ENCODE data around the gene ANGEL2.
"Not testable (repeated sequence)": the region's sequence is repeated elsewhere in the genome, so short reads cannot be mapped to it uniquely, and the experiment has no call there.

ANGEL2 gene

DNA sequence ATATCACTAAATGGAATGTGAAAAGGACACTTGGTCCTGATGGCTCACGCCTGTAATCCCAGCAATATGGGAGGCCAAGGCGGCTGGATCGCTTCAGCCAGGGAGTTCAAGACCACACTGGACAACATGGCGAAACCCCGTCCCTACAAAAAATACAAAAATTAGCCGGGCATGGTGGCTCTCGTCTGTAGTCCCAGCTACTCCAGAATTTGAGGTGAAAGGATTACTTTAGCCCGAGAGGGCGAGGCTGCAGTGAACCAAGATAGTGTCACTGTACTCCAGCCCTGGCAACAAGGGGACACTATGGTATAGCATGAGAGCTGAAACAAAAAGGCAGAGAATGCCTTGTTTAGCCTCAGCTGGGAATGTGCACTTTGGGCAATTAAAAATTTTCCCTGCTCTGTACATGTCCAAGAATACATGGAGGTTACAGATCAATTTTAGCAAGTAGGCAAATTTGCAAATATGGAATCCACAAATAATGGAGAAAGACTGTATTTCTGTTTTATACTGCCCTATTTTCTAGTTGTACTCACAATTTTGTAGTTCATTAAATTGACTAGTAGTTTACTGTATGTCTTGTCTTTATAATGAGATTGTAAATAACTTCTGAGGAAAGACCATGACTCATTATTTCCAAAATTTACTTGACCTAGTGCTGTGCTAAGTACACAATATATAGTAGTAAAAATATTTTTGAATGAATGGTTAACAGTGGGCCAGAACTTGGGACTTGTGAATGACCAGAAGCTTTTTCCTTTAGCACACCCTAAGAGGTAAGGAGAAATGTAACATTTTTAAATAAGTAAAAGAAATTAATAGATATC lies 2.0 kb upstream of the ANGEL2 start:
- no peak for DNase-seq

DNA sequence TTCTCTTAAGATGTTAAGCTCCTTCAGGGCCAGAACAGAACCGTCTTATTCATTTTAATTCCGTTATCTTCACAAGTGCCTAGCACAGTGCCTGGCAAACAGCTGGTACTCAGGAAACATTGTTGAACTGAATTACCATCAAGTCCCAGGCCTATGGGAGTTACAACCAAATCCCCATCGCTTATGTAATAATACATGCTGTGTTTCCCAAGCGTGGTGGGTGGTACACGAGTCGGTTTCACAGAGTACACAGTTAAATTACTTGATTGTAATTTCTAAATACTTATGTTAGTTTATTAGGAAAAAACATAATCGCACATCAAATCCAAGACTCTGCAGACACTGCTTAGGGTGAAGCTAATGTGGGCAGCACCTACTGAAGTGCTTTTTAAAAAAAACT lies 1.0 kb downstream of the ANGEL2 start:
- DNase-seq: no peak

DNA sequence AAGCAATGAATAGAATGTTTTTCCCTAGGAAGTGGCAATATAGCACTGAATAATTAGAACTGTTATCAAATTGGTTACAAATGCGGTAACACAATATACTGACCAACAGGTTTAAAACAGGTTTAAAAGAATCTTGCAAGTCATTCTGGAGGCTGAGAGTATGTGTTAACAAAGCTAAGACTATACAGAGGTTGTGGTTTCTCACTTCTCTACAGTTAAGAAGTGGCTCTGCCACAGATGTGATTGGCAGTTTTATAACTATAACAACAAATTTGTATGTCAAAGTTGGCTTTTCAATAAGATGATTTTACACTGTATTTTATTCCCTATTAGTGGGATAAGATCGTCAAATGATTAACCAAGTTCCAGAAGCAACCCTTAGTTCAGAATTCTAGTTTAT lies 7.1 kb downstream of the ANGEL2 start:
- no peak for DNase-seq

DNA sequence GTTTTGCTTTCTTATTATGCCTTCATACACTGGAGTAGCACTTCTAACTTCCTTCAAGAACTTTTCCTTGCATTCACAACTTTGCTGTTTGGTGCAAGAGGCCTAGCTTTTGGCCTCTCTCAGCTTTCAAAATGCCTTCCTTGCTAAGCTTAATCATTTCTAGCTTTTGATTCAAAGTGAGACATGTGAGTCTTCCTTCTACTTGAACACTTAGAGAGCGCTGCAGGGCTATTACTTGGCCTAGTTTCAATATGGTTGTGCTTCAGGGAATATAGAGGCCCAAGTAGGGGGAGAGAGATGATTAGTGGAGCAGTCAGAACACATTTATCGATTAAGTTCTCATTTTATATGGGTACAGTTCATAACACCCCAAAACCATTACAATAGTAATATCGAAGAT lies 12.4 kb downstream of the ANGEL2 start:
- no peak for DNase-seq

DNA sequence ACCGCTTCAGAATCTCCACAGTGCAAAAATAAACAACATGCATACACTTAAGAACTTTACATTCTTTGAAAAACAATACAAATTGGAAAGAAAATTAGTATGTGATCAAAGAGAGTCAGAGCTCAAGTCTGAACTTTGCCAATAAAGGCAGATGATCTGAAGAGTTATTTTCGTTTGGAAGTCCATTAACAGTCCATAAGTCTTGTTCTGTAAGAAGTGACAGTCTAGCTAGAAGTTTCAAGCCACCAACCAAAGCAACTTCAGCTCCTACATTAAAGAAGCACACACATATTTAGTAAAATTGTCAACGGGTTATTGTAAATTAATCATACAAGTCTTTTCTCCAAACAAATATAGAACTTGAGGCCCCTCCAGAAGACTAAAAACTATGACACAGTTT lies 20.7 kb downstream of the ANGEL2 start:
- no peak for DNase-seq

DNA sequence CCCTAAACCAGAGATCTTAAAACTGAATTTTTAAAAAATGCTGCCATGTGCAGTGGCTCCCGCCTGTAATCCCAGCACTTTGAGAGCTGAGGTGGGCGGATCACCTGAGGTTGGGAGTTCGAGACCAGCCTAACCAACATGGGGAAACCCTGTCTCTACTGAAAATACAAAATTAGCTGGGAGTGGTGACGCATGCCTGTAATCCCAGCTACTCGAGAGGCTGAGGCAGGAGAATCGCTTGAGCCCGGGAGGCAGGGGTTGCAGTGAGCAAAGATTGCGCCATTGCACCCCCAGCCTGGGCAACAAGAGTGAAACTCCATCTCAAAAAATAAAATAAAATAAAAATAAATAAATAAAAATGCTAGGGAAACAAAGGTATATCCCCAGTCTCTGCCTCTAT lies 21.7 kb downstream of the ANGEL2 start:
- not testable (repeated sequence) for DNase-seq

DNA sequence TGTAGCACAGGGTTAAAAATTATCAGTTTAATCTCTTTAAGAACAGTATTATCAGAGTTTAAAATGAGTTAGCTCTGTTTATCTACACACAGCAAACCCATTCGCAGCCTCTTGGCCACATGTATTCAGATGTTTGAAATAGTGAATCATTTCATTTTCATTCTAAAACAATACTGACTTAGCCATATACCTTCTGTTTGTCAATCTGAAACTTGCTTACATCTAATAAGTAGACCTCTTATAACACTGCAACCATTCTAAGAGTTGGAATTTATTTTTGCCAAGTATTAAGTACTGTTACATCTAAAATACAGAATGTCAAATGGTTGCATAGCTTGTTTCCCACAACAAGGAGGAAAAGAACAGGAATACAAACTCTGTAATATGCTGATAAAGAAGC lies 25.4 kb downstream of the ANGEL2 start:
- DNase-seq: no peak

DNA sequence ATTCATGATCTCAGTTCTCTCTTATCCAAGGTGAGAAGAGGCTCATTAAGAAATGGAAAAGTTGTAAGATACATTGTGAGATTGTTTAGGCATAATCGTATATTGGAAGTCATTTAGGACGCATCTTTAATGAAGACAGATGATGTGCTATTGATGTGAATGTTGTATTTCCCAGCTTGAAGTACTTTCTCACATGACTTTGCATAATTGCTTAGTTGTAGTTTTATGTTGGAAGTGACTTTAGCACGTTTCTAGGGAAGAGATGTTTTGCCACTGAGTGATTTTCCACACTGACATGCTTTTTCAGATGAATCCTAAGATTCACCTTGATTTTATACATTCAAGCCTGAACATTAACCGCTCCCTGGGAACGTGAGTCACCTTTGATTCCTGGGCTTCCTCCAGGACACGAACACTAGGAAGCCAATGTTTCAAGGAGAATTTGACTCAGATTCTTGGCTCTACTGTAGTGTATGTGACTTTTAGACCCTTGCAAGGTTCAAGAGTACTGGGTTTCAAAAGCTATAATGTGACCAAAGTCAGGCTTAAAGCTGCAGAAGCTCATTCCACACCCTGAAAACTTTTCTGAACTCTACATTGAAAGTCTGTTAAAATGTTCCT lies 27.9 kb downstream of the ANGEL2 start:
- no peak for DNase-seq

DNA sequence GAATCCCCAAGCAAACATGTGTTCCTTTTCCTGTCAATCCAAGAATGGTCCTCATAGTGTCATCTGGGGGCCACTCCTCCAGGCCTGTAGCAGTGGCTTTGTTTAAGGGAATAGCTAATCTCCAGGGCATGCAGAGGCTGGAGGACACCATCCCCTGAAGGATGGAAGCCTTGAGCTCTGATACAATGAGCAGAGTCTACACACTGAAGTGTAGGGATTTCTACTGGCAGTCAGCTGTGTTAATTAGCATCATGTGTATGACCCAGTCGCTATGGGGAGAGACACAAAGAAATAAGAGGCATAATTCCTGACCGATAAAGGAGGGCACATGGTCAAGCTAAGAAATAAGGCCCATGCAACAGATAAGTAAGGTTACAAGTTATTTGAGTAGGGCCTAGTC lies 29.1 kb downstream of the ANGEL2 start:
- no peak for DNase-seq

DNA sequence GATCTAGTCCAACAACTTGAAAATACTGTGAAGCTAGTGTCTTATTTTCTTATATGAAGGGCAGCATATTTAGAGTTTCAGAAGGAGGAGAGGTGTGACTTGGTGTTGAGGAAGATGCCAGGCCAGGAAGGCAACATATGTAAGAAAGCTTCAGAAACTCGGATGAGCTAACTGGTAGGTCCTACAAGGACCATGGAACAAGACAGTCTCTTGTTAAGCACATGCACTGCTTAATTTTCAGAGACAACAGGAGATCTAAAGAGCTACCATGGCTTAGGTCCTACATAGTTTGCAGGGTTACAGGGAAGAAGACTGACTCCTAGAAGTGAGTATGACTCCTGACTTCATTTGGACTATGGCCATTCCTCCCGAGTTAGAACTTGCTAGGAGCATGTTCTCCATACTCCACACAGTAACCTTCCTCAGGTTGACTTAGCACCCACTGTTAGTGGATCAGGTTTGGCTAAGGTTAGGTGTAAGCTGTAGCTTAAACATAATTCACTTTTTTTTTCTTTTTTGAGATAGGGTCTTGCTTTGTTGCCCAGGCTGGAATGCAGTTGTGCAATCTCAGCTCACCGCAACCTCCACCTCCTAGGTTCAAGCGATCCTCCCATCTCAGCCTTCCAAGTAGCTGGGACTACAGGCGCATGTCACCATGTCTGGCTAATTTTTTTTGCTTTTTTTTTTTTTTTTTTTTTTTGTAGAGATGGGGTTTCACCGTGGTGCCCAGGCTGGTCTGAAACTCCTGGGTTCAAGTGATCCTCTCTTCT lies 31.0 kb downstream of the ANGEL2 start:
- no peak for DNase-seq

DNA sequence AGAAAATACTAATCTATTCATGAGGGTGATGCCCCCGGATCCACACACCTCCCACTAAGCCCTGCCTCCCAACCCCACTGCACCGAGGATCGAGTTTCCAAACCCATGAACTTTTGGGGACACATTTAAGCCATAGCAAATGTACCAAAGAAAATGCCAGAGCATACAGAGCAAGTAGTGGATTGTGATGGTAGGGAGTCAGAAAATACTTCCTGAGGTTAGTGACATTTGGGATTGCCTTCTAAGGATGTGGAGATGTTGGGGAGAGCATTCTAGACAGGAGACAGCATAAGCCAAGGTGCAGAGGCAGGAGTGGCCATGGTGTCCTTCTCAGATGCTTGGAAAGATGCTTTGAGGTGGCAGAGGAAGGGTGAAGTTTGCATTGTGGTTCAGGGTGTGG lies 32.2 kb downstream of the ANGEL2 start:
- no peak for DNase-seq

DNA sequence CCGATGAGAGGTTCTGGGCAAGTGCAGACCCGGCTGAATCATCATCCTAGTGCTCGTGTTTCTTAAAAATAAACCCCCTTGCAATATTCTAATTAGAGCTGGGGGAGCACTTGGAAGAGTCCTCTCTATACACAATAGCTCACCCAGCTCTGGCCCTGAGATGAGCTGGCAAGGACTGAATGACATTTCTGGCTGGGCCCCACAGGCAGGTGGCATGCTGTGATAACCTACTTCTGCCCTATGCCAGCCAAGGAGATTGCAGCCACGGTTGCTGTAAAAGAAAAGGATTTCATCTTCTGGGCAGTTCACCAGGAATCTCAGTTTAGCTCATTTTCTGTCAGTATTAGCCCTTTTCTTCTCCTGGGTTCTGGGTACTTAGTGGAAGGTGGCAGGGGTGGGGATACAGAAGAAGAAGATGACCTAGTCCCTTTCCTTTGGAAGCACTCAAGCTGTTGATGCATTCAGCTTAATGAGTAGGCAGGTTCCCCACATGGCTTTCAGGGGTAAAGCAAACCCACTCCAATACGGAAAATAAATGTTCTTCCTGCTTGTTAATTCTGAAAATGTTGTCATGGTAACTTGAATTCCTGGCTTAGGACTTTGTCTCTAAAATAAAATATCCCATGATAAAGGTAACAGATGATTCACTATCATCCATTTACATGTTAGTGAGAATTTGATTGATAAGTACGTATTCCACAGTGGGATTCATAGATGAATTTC lies 33.1 kb downstream of the ANGEL2 start:
- no peak for DNase-seq

DNA sequence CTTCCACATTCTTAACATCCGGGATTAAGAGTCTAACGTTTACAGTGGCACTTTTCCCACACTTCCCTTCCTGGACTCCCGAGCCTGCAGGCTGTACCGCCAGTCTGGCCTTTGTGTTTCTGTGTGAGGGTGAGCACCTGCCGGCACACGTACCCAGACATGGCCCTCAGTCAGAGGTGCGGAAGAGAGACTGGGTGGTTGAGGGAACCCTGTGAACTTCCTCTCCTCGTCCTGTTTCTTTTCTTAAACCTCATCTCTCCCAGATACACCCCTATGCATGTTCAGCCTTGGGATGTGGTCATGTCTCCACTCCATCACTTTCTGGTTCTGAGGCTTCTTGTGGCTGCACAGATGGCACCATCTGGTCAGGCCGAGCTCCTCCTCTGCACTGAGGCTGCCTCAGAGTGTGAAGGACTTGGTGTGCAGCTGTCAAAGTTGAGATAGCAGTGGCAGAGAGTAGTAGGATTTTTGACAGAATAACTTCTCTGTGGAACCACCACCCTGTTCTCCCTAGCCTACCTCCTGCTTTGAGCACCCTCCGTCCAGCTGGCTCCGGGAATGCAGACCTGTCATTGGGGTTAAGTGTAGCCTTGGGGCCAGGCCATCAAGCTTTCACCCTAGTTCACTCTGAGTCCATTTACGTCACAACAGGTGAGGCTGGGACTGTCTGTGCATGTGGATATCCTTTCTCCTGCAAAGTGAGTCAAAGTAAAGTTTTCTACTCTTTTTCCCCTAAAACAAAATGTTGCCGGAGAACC lies 33.9 kb downstream of the ANGEL2 start:
- no peak for DNase-seq

DNA sequence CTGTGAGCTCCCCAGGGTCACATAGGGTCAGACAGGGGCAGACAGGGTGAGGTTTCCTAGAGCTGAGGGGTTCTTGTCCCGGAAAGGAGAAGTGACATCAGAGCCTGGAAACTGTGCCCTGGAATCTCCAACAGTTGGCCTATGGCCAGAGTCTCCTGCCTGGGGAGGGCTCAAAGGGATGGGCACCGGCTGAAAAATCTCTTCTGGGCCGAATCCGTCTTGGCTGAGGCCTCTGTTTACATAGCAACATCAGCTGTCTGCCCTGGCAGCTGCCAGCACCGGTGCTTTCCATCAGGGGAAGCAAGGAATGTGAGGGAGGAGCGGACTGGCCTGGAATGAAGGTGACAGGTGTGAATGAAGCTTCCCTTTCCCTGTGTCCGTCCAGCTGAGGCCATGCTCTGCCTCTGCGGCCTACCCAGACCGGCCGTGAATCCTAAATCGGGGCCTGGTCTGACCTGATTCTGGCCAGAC lies 34.6 kb downstream of the ANGEL2 start:
- no peak for DNase-seq

DNA sequence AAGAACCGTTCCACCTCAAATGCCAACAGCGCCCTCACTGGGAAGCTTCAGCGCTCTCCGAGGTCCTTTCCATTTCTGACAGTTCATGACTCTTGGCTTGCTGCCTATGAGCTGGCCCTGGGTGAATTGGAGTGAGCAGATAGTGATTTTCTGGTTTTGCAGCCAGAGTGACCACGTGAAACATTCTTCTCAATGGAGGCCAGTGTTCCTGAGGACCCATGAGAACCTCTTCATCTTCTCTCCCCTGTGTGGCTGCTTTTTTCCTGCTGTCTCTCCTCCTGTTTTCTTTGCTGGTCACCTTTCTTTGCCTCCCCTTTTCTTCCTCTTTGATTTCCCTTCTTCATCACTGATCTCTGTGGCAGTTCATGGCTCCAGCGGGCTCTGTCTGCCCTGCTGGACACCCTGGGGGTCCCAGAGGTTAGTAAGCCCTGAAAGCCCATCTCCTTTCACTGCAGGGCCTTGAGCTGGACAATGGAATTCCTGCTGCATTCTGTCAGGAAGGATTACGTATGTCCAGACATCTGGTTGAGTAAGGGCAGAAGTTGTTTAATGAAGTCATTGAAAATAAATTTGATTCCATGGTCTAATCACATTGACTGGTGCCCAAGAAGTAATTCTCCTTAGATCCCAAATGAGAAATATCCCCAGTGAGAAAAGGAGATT lies 35.4 kb downstream of the ANGEL2 start:
- no peak for DNase-seq

DNA sequence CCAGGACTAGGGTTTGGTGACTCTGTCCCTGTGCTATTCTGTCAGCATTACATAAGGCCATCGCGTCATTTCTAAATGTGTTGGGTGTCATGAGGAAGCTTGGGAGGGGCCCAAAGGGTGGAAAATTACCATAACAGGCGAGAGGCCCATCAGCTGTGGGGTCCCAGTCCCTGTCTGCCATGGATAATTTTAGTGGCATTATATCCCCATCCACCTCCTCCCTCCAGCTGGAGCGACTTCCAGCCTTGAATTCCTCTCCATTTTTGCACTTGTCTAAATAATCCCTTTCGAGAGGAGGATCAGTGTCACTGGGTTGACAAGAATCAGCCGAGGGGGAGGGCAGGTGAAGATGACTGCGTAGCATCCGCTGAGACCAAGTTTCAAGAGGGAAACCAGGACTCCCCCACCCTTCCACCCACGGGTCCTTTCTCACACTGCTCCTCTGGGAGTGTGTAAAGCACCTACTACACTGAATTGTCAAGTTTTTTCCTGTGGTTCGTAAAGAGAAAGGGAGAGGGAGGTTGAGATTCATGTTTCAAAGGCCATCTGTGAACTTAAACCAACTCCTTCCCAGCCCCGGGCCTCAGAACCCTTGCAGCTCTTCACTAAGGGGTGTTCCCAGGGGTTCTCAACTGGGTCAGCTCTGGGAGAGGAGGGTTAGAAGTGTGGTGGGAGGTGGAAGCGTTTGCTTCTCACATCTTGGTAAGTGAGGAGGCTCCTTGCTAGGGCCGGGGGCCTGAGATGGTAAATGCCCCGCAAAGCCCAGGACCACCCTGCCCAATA lies 36.1 kb downstream of the ANGEL2 start:
- no peak for DNase-seq

DNA sequence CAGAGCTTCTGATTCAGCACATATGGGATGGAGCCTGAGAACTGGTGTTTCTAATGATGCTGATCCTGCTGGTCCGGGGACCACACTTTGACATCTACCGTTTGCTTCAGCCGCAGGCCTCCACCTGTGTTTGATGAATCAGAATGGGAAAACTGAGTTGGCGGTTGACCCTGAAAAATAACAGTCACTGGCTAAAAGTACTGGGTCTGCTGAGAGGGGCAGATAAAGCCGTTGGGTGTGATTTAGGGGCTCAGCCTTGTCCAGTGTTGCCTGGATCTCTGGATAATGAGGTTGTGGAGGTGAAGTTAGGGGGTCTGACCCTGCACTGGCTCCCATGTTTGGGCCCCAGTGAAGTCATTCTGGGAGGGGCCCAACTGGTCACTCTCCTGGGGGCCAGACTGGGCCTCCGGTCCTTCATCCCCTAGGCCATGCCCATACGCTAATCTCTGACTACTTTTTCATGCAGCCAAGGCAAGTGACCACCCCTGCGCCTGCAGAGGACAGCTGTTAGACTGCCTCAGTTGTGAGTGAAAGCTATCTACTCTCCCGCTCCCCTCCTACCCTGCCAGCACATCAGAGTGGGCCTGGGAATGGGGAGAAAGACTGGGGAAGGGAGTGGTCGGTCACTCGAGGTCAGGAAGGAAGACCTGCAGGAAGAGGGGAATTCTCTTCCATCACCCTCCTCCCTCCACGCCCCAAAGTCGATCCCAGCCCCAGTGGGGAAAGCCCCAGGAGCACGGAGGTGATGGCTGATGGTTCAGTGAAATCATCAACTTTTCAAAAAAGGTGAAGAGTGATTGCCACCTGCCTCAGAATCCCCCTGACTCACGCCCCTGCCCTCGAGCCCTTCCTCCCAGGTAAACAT lies 37.7 kb downstream of the ANGEL2 start:
- DNase-seq: no peak

DNA sequence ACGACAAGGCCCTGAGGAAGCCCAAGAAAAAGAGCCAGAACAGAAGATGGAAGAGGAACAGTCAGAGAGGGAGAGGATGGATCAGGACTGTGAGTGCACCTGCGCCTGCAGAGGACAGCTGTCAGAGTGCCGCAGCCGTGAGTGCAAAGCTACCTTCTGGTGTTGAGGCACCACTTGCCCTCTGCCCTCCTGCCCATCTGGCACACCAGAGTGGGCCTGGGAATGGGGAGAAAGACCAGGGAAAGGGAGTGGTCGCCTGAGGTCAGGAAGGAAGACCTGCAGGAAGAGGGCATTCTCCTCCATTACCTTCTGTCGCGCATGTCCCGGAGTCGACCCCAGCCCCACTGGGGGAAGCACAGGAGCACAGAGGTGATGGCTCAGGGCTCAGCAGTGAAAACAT lies 39.1 kb downstream of the ANGEL2 start:
- DNase-seq: no peak

DNA sequence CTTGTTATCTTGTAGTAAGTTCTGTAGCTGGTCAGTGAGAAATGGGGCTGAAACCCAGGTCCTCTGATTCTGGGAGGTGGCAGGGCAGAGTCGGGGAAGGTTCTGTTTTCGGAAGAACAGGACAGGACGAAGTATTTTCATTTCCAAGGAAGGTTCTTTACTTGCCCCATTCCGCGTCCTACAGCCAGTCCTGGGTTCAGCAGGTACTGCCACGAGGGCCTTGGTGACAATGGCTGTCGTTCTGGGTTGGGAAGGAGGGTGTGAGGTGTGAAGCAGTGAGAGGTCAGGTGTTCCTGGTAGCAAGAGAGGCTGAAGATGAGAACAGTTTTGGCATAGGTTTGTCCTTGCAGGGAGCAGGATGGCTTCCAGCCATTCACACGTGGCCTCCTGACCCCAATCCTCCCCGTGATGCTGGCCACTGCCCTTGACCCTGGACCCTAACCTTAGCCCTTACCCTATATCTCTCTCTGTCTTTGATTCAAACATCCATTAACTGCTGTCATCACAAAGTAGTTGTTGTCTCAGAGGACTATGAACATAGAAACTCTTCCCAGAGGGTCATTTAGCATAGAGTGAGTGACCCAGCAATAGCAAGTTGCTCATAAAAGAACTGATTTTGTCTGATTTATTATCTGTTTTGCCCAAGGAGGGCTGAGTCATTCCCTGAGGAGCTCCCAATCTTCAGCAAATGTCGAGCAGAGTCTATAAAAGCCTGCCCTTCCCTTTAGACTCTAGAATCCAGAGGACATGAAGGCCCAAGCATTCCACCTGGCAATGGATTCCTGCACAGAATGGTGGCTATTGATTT lies 40.4 kb downstream of the ANGEL2 start:
- no peak for DNase-seq

Data from stimulated activated CD4-positive, alpha-beta T cell treated with anti-CD3 and anti-CD28 coated beads, Interleukin-12 subunit alpha, Interleukin-12 subunit beta, amount 100 ng/mL, for 4 hours (primary cell).